Measurements from ENCODE around the gene NBPF1.
"Not testable (repeated sequence)": the region's sequence is repeated elsewhere in the genome, so short reads cannot be mapped to it uniquely, and the experiment has no call there.

NBPF1 gene

GRCh38 chr1:16625497-16626408, 12.4 kb upstream of the NBPF1 start:
- no peak overlapping the region for H3K9ac ChIP-seq (ENCODE audit: low read length)
- no peaks in the 10 kb centered on the region for H3K27me3 ChIP-seq (ENCODE audit: control insufficient read depth, insufficient read depth, low read length)
- H3K4me3 ChIP-seq (ENCODE audit: low read length) = no peak overlapping the region
- no peaks in the 10 kb centered on the region for H3K9me3 ChIP-seq (ENCODE audit: control insufficient read depth, low read length)
- peaks cover 19% of the 10 kb centered on the region for H3K4me1 ChIP-seq (ENCODE audit: control insufficient read depth, insufficient read depth, low read length)
- peaks cover 18% of the 10 kb centered on the region for H3K36me3 ChIP-seq (ENCODE audit: control insufficient read depth, insufficient read depth, low read length)

GRCh38 chr1:16623812-16624719, 10.7 kb upstream of the NBPF1 start:
- peaks cover 11% of the 10 kb centered on the region for H3K36me3 ChIP-seq (ENCODE audit: control insufficient read depth, insufficient read depth, low read length)
- H3K27me3 ChIP-seq (ENCODE audit: control insufficient read depth, insufficient read depth, low read length); H3K4me3 ChIP-seq (ENCODE audit: low read length); H3K9me3 ChIP-seq (ENCODE audit: control insufficient read depth, low read length): not testable (repeated sequence)
- H3K9ac ChIP-seq (ENCODE audit: low read length) = peak overlapping the region; percentile 0
- peaks cover 19% of the 10 kb centered on the region for H3K4me1 ChIP-seq (ENCODE audit: control insufficient read depth, insufficient read depth, low read length)

GRCh38 chr1:16623337-16623736, 10.0 kb upstream of the NBPF1 start:
- not testable (repeated sequence) for H3K27me3 ChIP-seq (ENCODE audit: control insufficient read depth, insufficient read depth, low read length); H3K9ac ChIP-seq (ENCODE audit: low read length); H3K9me3 ChIP-seq (ENCODE audit: control insufficient read depth, low read length); H3K4me3 ChIP-seq (ENCODE audit: low read length)
- H3K36me3 ChIP-seq (ENCODE audit: control insufficient read depth, insufficient read depth, low read length) = peaks cover 11% of the 10 kb centered on the region
- peaks cover 19% of the 10 kb centered on the region for H3K4me1 ChIP-seq (ENCODE audit: control insufficient read depth, insufficient read depth, low read length)

GRCh38 chr1:16621681-16622315, 8.4 kb upstream of the NBPF1 start:
- peaks cover 19% of the 10 kb centered on the region for H3K4me1 ChIP-seq (ENCODE audit: control insufficient read depth, insufficient read depth, low read length)
- H3K27me3 ChIP-seq (ENCODE audit: control insufficient read depth, insufficient read depth, low read length); H3K9ac ChIP-seq (ENCODE audit: low read length); H3K4me3 ChIP-seq (ENCODE audit: low read length); H3K9me3 ChIP-seq (ENCODE audit: control insufficient read depth, low read length): not testable (repeated sequence)
- peaks cover 11% of the 10 kb centered on the region for H3K36me3 ChIP-seq (ENCODE audit: control insufficient read depth, insufficient read depth, low read length)

GRCh38 chr1:16621300-16621658, 7.9 kb upstream of the NBPF1 start:
- Histone ChIP-seq H3K4me3 (ENCODE audit: low read length) (no peak overlapping the region), H3K36me3 (ENCODE audit: control insufficient read depth, insufficient read depth, low read length) (peaks cover 10% of the 10 kb centered on the region), H3K9me3 (ENCODE audit: control insufficient read depth, low read length) (no peaks in the 10 kb centered on the region), H3K27me3 (ENCODE audit: control insufficient read depth, insufficient read depth, low read length) (no peaks in the 10 kb centered on the region), H3K9ac (ENCODE audit: low read length) (no peak overlapping the region), H3K4me1 (ENCODE audit: control insufficient read depth, insufficient read depth, low read length) (peaks cover 19% of the 10 kb centered on the region)

GRCh38 chr1:16619803-16620501, 6.6 kb upstream of the NBPF1 start:
- H3K4me1 ChIP-seq (ENCODE audit: control insufficient read depth, insufficient read depth, low read length) = peaks cover 19% of the 10 kb centered on the region
- H3K4me3 ChIP-seq (ENCODE audit: low read length); H3K9ac ChIP-seq (ENCODE audit: low read length); H3K36me3 ChIP-seq (ENCODE audit: control insufficient read depth, insufficient read depth, low read length); H3K27me3 ChIP-seq (ENCODE audit: control insufficient read depth, insufficient read depth, low read length); H3K9me3 ChIP-seq (ENCODE audit: control insufficient read depth, low read length): not testable (repeated sequence)

- H3K9ac ChIP-seq (ENCODE audit: low read length) = no peak overlapping the region
- H3K36me3 ChIP-seq (ENCODE audit: control insufficient read depth, insufficient read depth, low read length) = no peaks in the 10 kb centered on the region
- peaks cover 7% of the 10 kb centered on the region for H3K27me3 ChIP-seq (ENCODE audit: control insufficient read depth, insufficient read depth, low read length)
- no peaks in the 10 kb centered on the region for H3K9me3 ChIP-seq (ENCODE audit: control insufficient read depth, low read length)
- no peak overlapping the region for H3K4me3 ChIP-seq (ENCODE audit: low read length)
- peaks cover 14% of the 10 kb centered on the region for H3K4me1 ChIP-seq (ENCODE audit: control insufficient read depth, insufficient read depth, low read length)
These were observed 5.4 kb upstream of the NBPF1 start for GRCh38 chr1:16618719-16619118.

- H3K4me3 ChIP-seq (ENCODE audit: low read length) = no peak overlapping the region
- H3K4me1 ChIP-seq (ENCODE audit: control insufficient read depth, insufficient read depth, low read length) = peaks cover 9% of the 10 kb centered on the region
- H3K9ac ChIP-seq (ENCODE audit: low read length) = no peak overlapping the region
- H3K36me3 ChIP-seq (ENCODE audit: control insufficient read depth, insufficient read depth, low read length) = no peaks in the 10 kb centered on the region
- H3K9me3 ChIP-seq (ENCODE audit: control insufficient read depth, low read length) = no peaks in the 10 kb centered on the region
- H3K27me3 ChIP-seq (ENCODE audit: control insufficient read depth, insufficient read depth, low read length) = peaks cover 7% of the 10 kb centered on the region
These were observed 4.6 kb upstream of the NBPF1 start for GRCh38 chr1:16617778-16618580.

- H3K9me3 ChIP-seq (ENCODE audit: control insufficient read depth, low read length) = no peaks in the 10 kb centered on the region
- H3K9ac ChIP-seq (ENCODE audit: low read length) = no peak overlapping the region
- H3K4me1 ChIP-seq (ENCODE audit: control insufficient read depth, insufficient read depth, low read length) = peaks cover 15% of the 10 kb centered on the region
- no peak overlapping the region for H3K4me3 ChIP-seq (ENCODE audit: low read length)
- no peaks in the 10 kb centered on the region for H3K36me3 ChIP-seq (ENCODE audit: control insufficient read depth, insufficient read depth, low read length)
- peaks cover 7% of the 10 kb centered on the region for H3K27me3 ChIP-seq (ENCODE audit: control insufficient read depth, insufficient read depth, low read length)
These were observed 3.8 kb upstream of the NBPF1 start for GRCh38 chr1:16617114-16617631.

- no peak overlapping the region for H3K4me3 ChIP-seq (ENCODE audit: low read length)
- peaks cover 18% of the 10 kb centered on the region for H3K4me1 ChIP-seq (ENCODE audit: control insufficient read depth, insufficient read depth, low read length)
- no peaks in the 10 kb centered on the region for H3K9me3 ChIP-seq (ENCODE audit: control insufficient read depth, low read length)
- no peaks in the 10 kb centered on the region for H3K36me3 ChIP-seq (ENCODE audit: control insufficient read depth, insufficient read depth, low read length)
- no peak overlapping the region for H3K9ac ChIP-seq (ENCODE audit: low read length)
- peaks cover 7% of the 10 kb centered on the region for H3K27me3 ChIP-seq (ENCODE audit: control insufficient read depth, insufficient read depth, low read length)
These were observed 2.2 kb upstream of the NBPF1 start for GRCh38 chr1:16615253-16616252.

All from mucosa of stomach (tissue), 1 donor.